HepG2 (cell line): ENCODE results near the gene CHST6. TPM values are rescaled to one million over a fixed set of nuclear protein-coding genes. Genes with fewer than 3 reads are reported as not detected.

Experiments
- ATAC-seq: fragments of 200-7000 bp; cut with Tn5 transposase; 3 replicates; pipeline ENCODE4 v1.9.1; 2020; ENCODE audit warnings: mild to moderate bottlenecking, moderate library complexity
- BruUV-seq: library from RNA; stranded (reverse); fragments of 400-500 nt; replicated peaks from 2 replicates; lab custom pipeline; 2021; lab: Mats Ljungman, UMichigan
- CTCF ChIA-PET: fragments of 300-600 bp; formaldehyde crosslinking; extraction: SDS; loops from one replicate; lab custom pipeline; 2021; ENCODE audit warnings: low total read pairs, inconsistent platforms, low intra/inter-chr PET ratio; lab: Yijun Ruan, JAX
- POLR2A ChIA-PET: fragments of 350-600 bp; sonication (Branson Sonifier 250); formaldehyde crosslinking; loops from one replicate; lab custom pipeline; 2020; ENCODE audit warnings: antibody characterized with exemption, inconsistent platforms; lab: Yijun Ruan, JAX
- DNase-seq: peaks from one replicate; pipeline ENCODE4 v3.0.0-alpha.2; 2015; ENCODE audit warnings: low spot score
- FAIRE-seq: peaks from 3 replicates; lab custom pipeline; 2011; peaks lifted over from hg19 to GRCh38; lab: Jason Lieb, UNC
- H2AFZ ChIP-seq: one replicate; pipeline ENCODE4 v1.6.1; 2011; ENCODE audit warnings: low read length, inconsistent platforms
- H3K27ac ChIP-seq: fragments of 300-600 bp; 3 replicates; pipeline ENCODE4 v1.8.0; 2011; ENCODE audit warnings: mixed run types, mild to moderate bottlenecking, mixed read lengths, low read length, inconsistent platforms; ENCODE audit not compliant: insufficient read depth; ENCODE audit errors: extremely low read length
- H3K27me3 ChIP-seq, 2 experiments: fragments of 200-600 bp in 1 of 2; 2 replicates in 1 of 2; 3 replicates in 1 of 2; pipeline versions ENCODE4 v1.6.0 to v1.8.0; 2011; ENCODE audit warnings: low read length in 2 of 2, mild to moderate bottlenecking in 2 of 2, moderate library complexity in 2 of 2, inconsistent platforms in 1 of 2; ENCODE audit not compliant: insufficient read depth in 2 of 2, control insufficient read depth in 1 of 2
- H3K36me3 ChIP-seq, 2 experiments: fragments of 200-600 bp in 1 of 2; replicated peaks in 1 of 2; 2 replicates in 1 of 2; 3 replicates in 1 of 2; pipeline versions ENCODE4 v1.5.1 to v1.8.0; 2011; ENCODE audit warnings: low read length in 2 of 2, inconsistent platforms in 1 of 2; ENCODE audit not compliant: insufficient read depth in 2 of 2, control insufficient read depth in 1 of 2
- H3K4me1 ChIP-seq: 2 replicates; pipeline ENCODE4 v1.5.1; 2012; ENCODE audit warnings: low read length, inconsistent platforms; ENCODE audit not compliant: insufficient read depth
- H3K4me2 ChIP-seq: 2 replicates; pipeline ENCODE4 v1.6.0; 2011; ENCODE audit warnings: low read depth, low read length, inconsistent platforms
- H3K4me3 ChIP-seq, 3 experiments: fragments of 200-600 bp in 1 of 3; sonication (generic), shearing (Covaris generic) in 1 of 3; replicated peaks in 1 of 3; 2 replicates each; pipeline ENCODE4 v1.5.1; 2011 to 2016; ENCODE audit warnings: low read length in 3 of 3, inconsistent platforms in 2 of 3, low read depth in 2 of 3, mild to moderate bottlenecking in 2 of 3, control low read depth in 1 of 3, mixed read lengths in 1 of 3; ENCODE audit not compliant: insufficient read depth in 1 of 3
- H3K79me2 ChIP-seq: one replicate; pipeline ENCODE4 v1.6.1; 2011; ENCODE audit warnings: low read length, inconsistent platforms; ENCODE audit not compliant: insufficient read depth
- H3K9ac ChIP-seq: 2 replicates; pipeline ENCODE4 v1.6.0; 2011; ENCODE audit warnings: mild to moderate bottlenecking, low read depth, low read length, inconsistent platforms; ENCODE audit not compliant: insufficient read depth
- H3K9me3 ChIP-seq: 2 replicates; pipeline ENCODE4 v1.5.1; 2012; ENCODE audit warnings: mild to moderate bottlenecking, low read length
- H4K20me1 ChIP-seq: 2 replicates; pipeline ENCODE4 v1.6.0; 2011; ENCODE audit warnings: inconsistent platforms, mild to moderate bottlenecking, low read length, moderate library complexity; ENCODE audit not compliant: insufficient read depth
- AGO1 ChIP-seq: fragments of 200-400 bp; formaldehyde crosslinking; IDR thresholded peaks from 2 replicates; pipeline ENCODE4 v1.6.1; 2017; ENCODE audit warnings: mild to moderate bottlenecking, low read depth, low read length, moderate library complexity; ENCODE audit not compliant: poor library complexity, severe bottlenecking
- BRCA1 ChIP-seq: sonication (generic); formaldehyde crosslinking; IDR thresholded peaks from 2 replicates; pipeline ENCODE4 v1.4.0; 2020; ENCODE audit warnings: missing genetic modification reagents
- CENPX ChIP-seq: sonication (generic); formaldehyde crosslinking; IDR thresholded peaks from 2 replicates; pipeline ENCODE4 v1.9.0; 2021; ENCODE audit warnings: mild to moderate bottlenecking, missing genetic modification reagents, moderate library complexity
- GABPB1 ChIP-seq: IDR thresholded peaks from 2 replicates; pipeline ENCODE4 v1.6.1; 2016; ENCODE audit warnings: mild to moderate bottlenecking, missing genetic modification reagents, moderate library complexity, missing compliant biosample characterization
- LCORL ChIP-seq, 2 experiments: fragments of 450-650 bp in 1 of 2; sonication (generic) in 1 of 2; formaldehyde crosslinking in 1 of 2; IDR thresholded peaks; 2 replicates each; pipeline versions ENCODE4 v1.5.0 to v1.6.1; 2017 to 2020; ENCODE audit warnings: antibody characterized with exemption in 1 of 2, missing genetic modification reagents in 1 of 2
- SRF ChIP-seq: IDR thresholded peaks from 2 replicates; pipeline ENCODE4 v1.6.1; 2011; ENCODE audit warnings: mild to moderate bottlenecking, low read depth, low read length, moderate library complexity
- ZNF143 ChIP-seq: sonication (generic); formaldehyde crosslinking; IDR thresholded peaks from 2 replicates; pipeline ENCODE4 v1.4.0; 2020; ENCODE audit warnings: missing genetic modification reagents
- ZNF225 ChIP-seq: sonication (generic); formaldehyde crosslinking; IDR thresholded peaks from 2 replicates; pipeline ENCODE4 v1.4.0; 2020; ENCODE audit warnings: mild to moderate bottlenecking, missing genetic modification reagents
- ZNF431 ChIP-seq: sonication (generic); formaldehyde crosslinking; IDR thresholded peaks from 2 replicates; pipeline ENCODE4 v1.9.0; 2022; ENCODE audit warnings: missing genetic modification reagents, low read depth, mild to moderate bottlenecking, borderline replicate concordance
- ZNF557 ChIP-seq: sonication (generic); formaldehyde crosslinking; IDR thresholded peaks from 2 replicates; pipeline ENCODE4 v1.4.0; 2020; ENCODE audit warnings: missing genetic modification reagents
- ZNF746 ChIP-seq: sonication (generic); formaldehyde crosslinking; IDR thresholded peaks from 2 replicates; pipeline ENCODE4 v1.8.0; 2022; ENCODE audit warnings: mild to moderate bottlenecking, missing genetic modification reagents
- ZUFSP ChIP-seq: sonication (generic); formaldehyde crosslinking; IDR thresholded peaks from 2 replicates; pipeline ENCODE4 v1.9.0; 2021; ENCODE audit warnings: missing genetic modification reagents, mild to moderate bottlenecking, borderline replicate concordance
- WGBS: methylation state at CpG from one replicate; pipeline ENCODE4 v1.1.6; 2017; ENCODE audit warnings: low lambda C conversion rate; 5-methylcytosine and 5-hydroxymethylcytosine counted together
- in situ Hi-C: cut with HindIII; loops from 2 replicates; pipeline ENCODE4 v1.10.0; 2017; ENCODE audit warnings: low pct_unique_long_range_greater_than_20kb; ENCODE audit not compliant: extremely low pct_ligation_motif_present
- intact Hi-C: fragments of 100-400 bp; cut with micrococcal nuclease; formaldehyde crosslinking; loops from one replicate; pipeline ENCODE4 v1.10.0; 2022; ENCODE audit not compliant: unreplicated experiment
- polyA plus RNA-seq, 8 experiments: library from polyadenylated mRNA; depleted of rRNA in 3 of 8; stranded (reverse) in 7 of 8; unstranded in 1 of 8; fragments of >200 nt; fragmentation: Illumina TruSeq in 4 of 8; extraction: Trizol in 4 of 8; gene quantifications; 2 replicates each; pipeline versions ENCODE4 v1.2.1 to v1.2.3, GENCODE V29; 2011 to 2016; ENCODE audit warnings: low read depth in 4 of 8, missing spikeins in 1 of 8, mixed read lengths in 1 of 8; ENCODE audit not compliant: insufficient read depth in 1 of 8
- total RNA-seq, 5 experiments: library from RNA; depleted of rRNA; stranded (reverse); fragments of >200 nt; fragmentation: Illumina TruSeq; extraction: Trizol; gene quantifications; 2 replicates each; pipeline ENCODE4 v1.2.3, GENCODE V29; 2016; ENCODE audit warnings: low read depth in 1 of 5
- TF ChIP-seq, protein P1 (sequence below): sonication (generic); formaldehyde crosslinking; conservative IDR thresholded peaks from 2 replicates; pipeline ENCODE4 v1.5.0; 2020; ENCODE audit warnings: missing genetic modification reagents
- TF ChIP-seq, protein P2 (sequence below): sonication (generic); formaldehyde crosslinking; IDR thresholded peaks from 2 replicates; pipeline ENCODE4 v1.5.1; 2020; ENCODE audit warnings: mild to moderate bottlenecking, missing genetic modification reagents, moderate library complexity
- TF ChIP-seq, protein P3 (sequence below): sonication (generic); formaldehyde crosslinking; IDR thresholded peaks from 2 replicates; pipeline ENCODE4 v1.5.1; 2020; ENCODE audit warnings: mild to moderate bottlenecking, moderate library complexity, missing genetic modification reagents

CHST6 gene
- total and polyA plus RNA-seq, 2 of the 13 experiments (the other 11 are each of a cell fraction or from before 2014, with no cell fraction given) = 0.18 to 0.91 TPM

- POLR2A ChIA-PET = no interaction called here
- no peak overlapping the region for H3K27ac ChIP-seq
- no peaks in the 10 kb centered on the region for H3K27me3 ChIP-seq
- peaks cover 17% of the 10 kb centered on the region for H3K4me1 ChIP-seq
- H3K9me3 ChIP-seq = no peaks in the 10 kb centered on the region
- no peak overlapping the region for H3K4me2 ChIP-seq
- no peaks in the 10 kb centered on the region for H3K79me2 ChIP-seq
- CTCF ChIA-PET = no interaction called here
- BruUV-seq = no TSS peak
- intact Hi-C loops (no loop called here), in situ Hi-C loops (no loop called here)
- H2AFZ ChIP-seq = no peak overlapping the region
- H4K20me1 ChIP-seq = no peaks in the 10 kb centered on the region
- FAIRE-seq = no peak
- ATAC-seq = no peak
- no peak for DNase-seq
- WGBS = 92% methylated on average over 11 of the region's 11 CpGs
- TF ChIP-seq, protein P1, sequence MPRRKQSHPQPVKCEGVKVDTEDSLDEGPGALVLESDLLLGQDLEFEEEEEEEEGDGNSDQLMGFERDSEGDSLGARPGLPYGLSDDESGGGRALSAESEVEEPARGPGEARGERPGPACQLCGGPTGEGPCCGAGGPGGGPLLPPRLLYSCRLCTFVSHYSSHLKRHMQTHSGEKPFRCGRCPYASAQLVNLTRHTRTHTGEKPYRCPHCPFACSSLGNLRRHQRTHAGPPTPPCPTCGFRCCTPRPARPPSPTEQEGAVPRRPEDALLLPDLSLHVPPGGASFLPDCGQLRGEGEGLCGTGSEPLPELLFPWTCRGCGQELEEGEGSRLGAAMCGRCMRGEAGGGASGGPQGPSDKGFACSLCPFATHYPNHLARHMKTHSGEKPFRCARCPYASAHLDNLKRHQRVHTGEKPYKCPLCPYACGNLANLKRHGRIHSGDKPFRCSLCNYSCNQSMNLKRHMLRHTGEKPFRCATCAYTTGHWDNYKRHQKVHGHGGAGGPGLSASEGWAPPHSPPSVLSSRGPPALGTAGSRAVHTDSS (CRISPR knock-in tag) = no peak
- TF ChIP-seq BRCA1 (CRISPR knock-in tag) (no peak), ZNF557 (CRISPR knock-in tag) (no peak), SRF (no peak), AGO1 (no peak), ZNF143 (no peak), CENPX (CRISPR knock-in tag) (no peak), ZNF746 (CRISPR knock-in tag) (no peak), ZNF225 (no peak), LCORL (IDR thresholded peaks at IDR 0.05) (no peak), LCORL (CRISPR knock-in tag; IDR thresholded peaks at IDR 0.05) (no peak), ZNF431 (CRISPR knock-in tag) (no peak), GABPB1 (CRISPR knock-in tag) (no peak), ZUFSP (CRISPR knock-in tag) (no peak)
- TF ChIP-seq, protein P2, sequence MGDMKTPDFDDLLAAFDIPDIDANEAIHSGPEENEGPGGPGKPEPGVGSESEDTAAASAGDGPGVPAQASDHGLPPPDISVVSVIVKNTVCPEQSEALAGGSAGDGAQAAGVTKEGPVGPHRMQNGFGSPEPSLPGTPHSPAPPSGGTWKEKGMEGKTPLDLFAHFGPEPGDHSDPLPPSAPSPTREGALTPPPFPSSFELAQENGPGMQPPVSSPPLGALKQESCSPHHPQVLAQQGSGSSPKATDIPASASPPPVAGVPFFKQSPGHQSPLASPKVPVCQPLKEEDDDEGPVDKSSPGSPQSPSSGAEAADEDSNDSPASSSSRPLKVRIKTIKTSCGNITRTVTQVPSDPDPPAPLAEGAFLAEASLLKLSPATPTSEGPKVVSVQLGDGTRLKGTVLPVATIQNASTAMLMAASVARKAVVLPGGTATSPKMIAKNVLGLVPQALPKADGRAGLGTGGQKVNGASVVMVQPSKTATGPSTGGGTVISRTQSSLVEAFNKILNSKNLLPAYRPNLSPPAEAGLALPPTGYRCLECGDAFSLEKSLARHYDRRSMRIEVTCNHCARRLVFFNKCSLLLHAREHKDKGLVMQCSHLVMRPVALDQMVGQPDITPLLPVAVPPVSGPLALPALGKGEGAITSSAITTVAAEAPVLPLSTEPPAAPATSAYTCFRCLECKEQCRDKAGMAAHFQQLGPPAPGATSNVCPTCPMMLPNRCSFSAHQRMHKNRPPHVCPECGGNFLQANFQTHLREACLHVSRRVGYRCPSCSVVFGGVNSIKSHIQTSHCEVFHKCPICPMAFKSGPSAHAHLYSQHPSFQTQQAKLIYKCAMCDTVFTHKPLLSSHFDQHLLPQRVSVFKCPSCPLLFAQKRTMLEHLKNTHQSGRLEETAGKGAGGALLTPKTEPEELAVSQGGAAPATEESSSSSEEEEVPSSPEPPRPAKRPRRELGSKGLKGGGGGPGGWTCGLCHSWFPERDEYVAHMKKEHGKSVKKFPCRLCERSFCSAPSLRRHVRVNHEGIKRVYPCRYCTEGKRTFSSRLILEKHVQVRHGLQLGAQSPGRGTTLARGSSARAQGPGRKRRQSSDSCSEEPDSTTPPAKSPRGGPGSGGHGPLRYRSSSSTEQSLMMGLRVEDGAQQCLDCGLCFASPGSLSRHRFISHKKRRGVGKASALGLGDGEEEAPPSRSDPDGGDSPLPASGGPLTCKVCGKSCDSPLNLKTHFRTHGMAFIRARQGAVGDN (CRISPR knock-in tag) = no peak
- TF ChIP-seq, protein P3, sequence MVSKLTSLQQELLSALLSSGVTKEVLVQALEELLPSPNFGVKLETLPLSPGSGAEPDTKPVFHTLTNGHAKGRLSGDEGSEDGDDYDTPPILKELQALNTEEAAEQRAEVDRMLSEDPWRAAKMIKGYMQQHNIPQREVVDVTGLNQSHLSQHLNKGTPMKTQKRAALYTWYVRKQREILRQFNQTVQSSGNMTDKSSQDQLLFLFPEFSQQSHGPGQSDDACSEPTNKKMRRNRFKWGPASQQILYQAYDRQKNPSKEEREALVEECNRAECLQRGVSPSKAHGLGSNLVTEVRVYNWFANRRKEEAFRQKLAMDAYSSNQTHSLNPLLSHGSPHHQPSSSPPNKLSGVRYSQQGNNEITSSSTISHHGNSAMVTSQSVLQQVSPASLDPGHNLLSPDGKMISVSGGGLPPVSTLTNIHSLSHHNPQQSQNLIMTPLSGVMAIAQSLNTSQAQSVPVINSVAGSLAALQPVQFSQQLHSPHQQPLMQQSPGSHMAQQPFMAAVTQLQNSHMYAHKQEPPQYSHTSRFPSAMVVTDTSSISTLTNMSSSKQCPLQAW (CRISPR knock-in tag) = no peak
- H3K36me3 ChIP-seq = no peaks in the 10 kb centered on the region
- H3K9ac ChIP-seq = no peak overlapping the region
- H3K4me3 ChIP-seq = no peak overlapping the region
Measured at GRCh38 chr16:75514296-75514695, 19.1 kb upstream of the CHST6 start.
